GM23338 (cell line): ENCODE results near the gene SRSF12. TPM values are rescaled to one million over a fixed set of nuclear protein-coding genes. Genes with fewer than 3 reads are reported as not detected.

Experiments used
- ATAC-seq: fragments of 200-7000 bp; cut with Tn5 transposase; 3 replicates; pipeline ENCODE4 v1.9.1; 2020
- DNase-seq: peaks from one replicate; pipeline ENCODE4 v3.0.0-alpha.2; 2015; ENCODE audit warnings: low spot score
- H2AFZ ChIP-seq: fragments of 200-600 bp; sonication (generic); 2 replicates; pipeline ENCODE4 v1.8.0; 2016; ENCODE audit warnings: antibody characterized with exemption, mild to moderate bottlenecking, moderate library complexity
- H3F3A ChIP-seq: fragments of 200-600 bp; sonication (generic); replicated peaks from 2 replicates; pipeline ENCODE4 v1.8.0; 2017; ENCODE audit warnings: antibody characterized with exemption, mixed run types, low read depth
- H3K27ac ChIP-seq: fragments of 200-600 bp; sonication (generic); 2 replicates; pipeline ENCODE4 v1.6.1; 2016; ENCODE audit warnings: low read depth
- H3K27me3 ChIP-seq: fragments of 200-600 bp; sonication (generic); 2 replicates; pipeline ENCODE4 v1.8.0; 2016; ENCODE audit warnings: mild to moderate bottlenecking, mixed run types, moderate library complexity; ENCODE audit not compliant: insufficient read depth
- H3K36me3 ChIP-seq: fragments of 200-600 bp; sonication (generic); 2 replicates; pipeline ENCODE4 v1.8.0; 2016; ENCODE audit warnings: mild to moderate bottlenecking; ENCODE audit not compliant: insufficient read depth
- H3K4me1 ChIP-seq: fragments of 200-600 bp; sonication (generic); 2 replicates; pipeline ENCODE4 v1.8.0; 2016; ENCODE audit warnings: mild to moderate bottlenecking, moderate library complexity; ENCODE audit not compliant: insufficient read depth
- H3K4me2 ChIP-seq: fragments of 200-600 bp; sonication (generic); 2 replicates; pipeline ENCODE4 v1.7.1; 2017; ENCODE audit warnings: mixed run types
- H3K4me3 ChIP-seq: fragments of 200-600 bp; sonication (generic); 2 replicates; pipeline ENCODE4 v1.6.1; 2016; ENCODE audit warnings: mixed run types
- H3K79me2 ChIP-seq: fragments of 200-600 bp; sonication (generic); replicated peaks from 2 replicates; pipeline ENCODE4 v1.8.0; 2017; ENCODE audit warnings: mild to moderate bottlenecking; ENCODE audit not compliant: insufficient read depth
- H3K9me2 ChIP-seq: fragments of 200-600 bp; sonication (generic); 2 replicates; pipeline ENCODE4 v1.8.0; 2017; ENCODE audit not compliant: insufficient read depth
- H4K20me1 ChIP-seq: fragments of 200-600 bp; sonication (generic); replicated peaks from 2 replicates; pipeline ENCODE4 v1.8.0; 2017; ENCODE audit warnings: mild to moderate bottlenecking; ENCODE audit not compliant: insufficient read depth
- H3K27ac Mint-ChIP-seq: 2 replicates; pipeline ENCODE4 v1.8.0; 2020; ENCODE audit warnings: inconsistent platforms, mild to moderate bottlenecking, moderate library complexity, mixed read lengths
- H3K27me3 Mint-ChIP-seq: 3 replicates; pipeline ENCODE4 v1.8.0; 2022; ENCODE audit warnings: low read depth, mild to moderate bottlenecking, moderate library complexity, mixed read lengths, inconsistent platforms; ENCODE audit not compliant: insufficient read depth, poor library complexity
- H3K36me3 Mint-ChIP-seq: 3 replicates; pipeline ENCODE4 v1.8.0; 2021; ENCODE audit warnings: low read depth, mild to moderate bottlenecking, inconsistent platforms, moderate library complexity, mixed read lengths
- H3K4me1 Mint-ChIP-seq: 3 replicates; pipeline ENCODE4 v1.8.0; 2020; ENCODE audit warnings: mild to moderate bottlenecking, inconsistent platforms, mixed read lengths
- H3K4me3 Mint-ChIP-seq: 3 replicates; pipeline ENCODE4 v1.8.0; 2021; ENCODE audit warnings: moderate library complexity, mild to moderate bottlenecking, inconsistent platforms, mixed read lengths
- H3K9me3 Mint-ChIP-seq: 3 replicates; pipeline ENCODE4 v1.8.0; 2020; ENCODE audit warnings: moderate library complexity, mild to moderate bottlenecking, inconsistent platforms, mixed read lengths
- CREB1 ChIP-seq: fragments of 250-450 bp; sonication (Bioruptor Pico); IDR thresholded peaks from 2 replicates; pipeline ENCODE4 v1.5.0; 2020; ENCODE audit warnings: low read depth, mild to moderate bottlenecking, moderate library complexity
- EZH2 ChIP-seq: fragments of 200-600 bp; sonication (generic); IDR thresholded peaks from one replicate; pipeline ENCODE4 v1.8.0; 2017; ENCODE audit warnings: antibody characterized with exemption, mild to moderate bottlenecking, low read depth; ENCODE audit not compliant: unreplicated experiment
- EZH2phosphoT487 ChIP-seq: fragments of 200-600 bp; sonication (generic); IDR thresholded peaks from one replicate; pipeline ENCODE4 v1.8.1; 2018; ENCODE audit warnings: antibody characterized with exemption; ENCODE audit not compliant: unreplicated experiment
- JUNB ChIP-seq: IDR thresholded peaks from one replicate; pipeline ENCODE4 v1.6.1; 2016; ENCODE audit warnings: antibody characterized with exemption; ENCODE audit not compliant: unreplicated experiment
- NANOG ChIP-seq: IDR thresholded peaks from 2 replicates; pipeline ENCODE4 v1.6.1; 2016; ENCODE audit warnings: antibody characterized with exemption, borderline replicate concordance
- POLR2AphosphoS5 ChIP-seq: IDR thresholded peaks from 2 replicates; pipeline ENCODE4 v1.6.1; 2016; ENCODE audit warnings: antibody characterized with exemption, low read depth
- STAT1 ChIP-seq: IDR thresholded peaks from one replicate; pipeline ENCODE4 v1.6.1; 2016; ENCODE audit warnings: antibody characterized with exemption; ENCODE audit not compliant: unreplicated experiment
- ZNF114 ChIP-seq: fragments of 250-450 bp; sonication (Bioruptor Pico); IDR thresholded peaks from 2 replicates; pipeline ENCODE4 v1.5.0; 2020; ENCODE audit warnings: mild to moderate bottlenecking, moderate library complexity
- ZNF331 ChIP-seq: fragments of 250-450 bp; sonication (Bioruptor Pico); IDR thresholded peaks from 2 replicates; pipeline ENCODE4 v1.5.0; 2020; ENCODE audit warnings: low read depth, mild to moderate bottlenecking, moderate library complexity
- polyA plus RNA-seq: library from polyadenylated mRNA; unstranded; fragments of >200 nt; fragmentation: Nextera tagmentation; extraction: Ambion mirVana; gene quantifications from 2 replicates; pipeline ENCODE4 v1.2.1, GENCODE V29; 2016
- total RNA-seq: library from RNA; depleted of rRNA; stranded (reverse); fragments of >200 nt; shearing (Covaris generic); gene quantifications from 2 replicates; pipeline ENCODE4 v1.2.3, GENCODE V29; 2014
- TF ChIP-seq, protein P1 (sequence below): IDR thresholded peaks from one replicate; pipeline ENCODE4 v1.6.1; 2018; ENCODE audit warnings: antibody characterized with exemption; ENCODE audit not compliant: unreplicated experiment
- TF ChIP-seq, protein P2 (sequence below), 2 experiments: fragments of 200-600 bp in 1 of 2; sonication (generic) in 1 of 2; conservative IDR thresholded peaks; 2 replicates each; pipeline versions ENCODE4 v1.5.1 to v1.6.1; 2016 to 2017; ENCODE audit warnings: antibody characterized with exemption in 2 of 2, low read depth in 2 of 2, mild to moderate bottlenecking in 2 of 2, moderate library complexity in 1 of 2
- TF ChIP-seq, protein P3 (sequence below): fragments of 250-450 bp; sonication (Bioruptor Pico); IDR thresholded peaks from 2 replicates; pipeline ENCODE4 v1.5.0; 2020; ENCODE audit warnings: mild to moderate bottlenecking, moderate library complexity
- TF ChIP-seq, protein P4 (sequence below): IDR thresholded peaks from 2 replicates; pipeline ENCODE4 v1.6.1; 2016; ENCODE audit warnings: antibody characterized with exemption

SRSF12 gene
- total and polyA plus RNA-seq, 2 experiments from 2014 or later, result 3.6 TPM

GRCh38 chr6:89071036-89071435 lies 46.8 kb downstream of the SRSF12 start:
- Histone ChIP-seq H3K27ac (no peak overlapping the region), H3K4me1 (no peaks in the 10 kb centered on the region), H3K4me3 (no peak overlapping the region), H2AFZ (no peak overlapping the region), H3K36me3 (no peaks in the 10 kb centered on the region; the same call in 1 of the 2 replicates), H3F3A (no peaks in the 10 kb centered on the region), H3K4me2 (no peak overlapping the region), H4K20me1 (no peaks in the 10 kb centered on the region), H3K79me2 (no peaks in the 10 kb centered on the region), H3K27me3 (no peaks in the 10 kb centered on the region), H3K9me2 (no peaks in the 10 kb centered on the region)
- Mint-ChIP-seq H3K9me3 (peaks cover 9% of the 10 kb centered on the region), H3K4me3 (no peak overlapping the region), H3K4me1 (no peaks in the 10 kb centered on the region; the same call in 2 of the 3 replicates), H3K27ac (no peak overlapping the region), H3K27me3 (no peaks in the 10 kb centered on the region), H3K36me3 (peaks cover 3% of the 10 kb centered on the region; the same call in 1 of the 3 replicates)
- ATAC-seq, result no peak
- TF ChIP-seq, protein P1, sequence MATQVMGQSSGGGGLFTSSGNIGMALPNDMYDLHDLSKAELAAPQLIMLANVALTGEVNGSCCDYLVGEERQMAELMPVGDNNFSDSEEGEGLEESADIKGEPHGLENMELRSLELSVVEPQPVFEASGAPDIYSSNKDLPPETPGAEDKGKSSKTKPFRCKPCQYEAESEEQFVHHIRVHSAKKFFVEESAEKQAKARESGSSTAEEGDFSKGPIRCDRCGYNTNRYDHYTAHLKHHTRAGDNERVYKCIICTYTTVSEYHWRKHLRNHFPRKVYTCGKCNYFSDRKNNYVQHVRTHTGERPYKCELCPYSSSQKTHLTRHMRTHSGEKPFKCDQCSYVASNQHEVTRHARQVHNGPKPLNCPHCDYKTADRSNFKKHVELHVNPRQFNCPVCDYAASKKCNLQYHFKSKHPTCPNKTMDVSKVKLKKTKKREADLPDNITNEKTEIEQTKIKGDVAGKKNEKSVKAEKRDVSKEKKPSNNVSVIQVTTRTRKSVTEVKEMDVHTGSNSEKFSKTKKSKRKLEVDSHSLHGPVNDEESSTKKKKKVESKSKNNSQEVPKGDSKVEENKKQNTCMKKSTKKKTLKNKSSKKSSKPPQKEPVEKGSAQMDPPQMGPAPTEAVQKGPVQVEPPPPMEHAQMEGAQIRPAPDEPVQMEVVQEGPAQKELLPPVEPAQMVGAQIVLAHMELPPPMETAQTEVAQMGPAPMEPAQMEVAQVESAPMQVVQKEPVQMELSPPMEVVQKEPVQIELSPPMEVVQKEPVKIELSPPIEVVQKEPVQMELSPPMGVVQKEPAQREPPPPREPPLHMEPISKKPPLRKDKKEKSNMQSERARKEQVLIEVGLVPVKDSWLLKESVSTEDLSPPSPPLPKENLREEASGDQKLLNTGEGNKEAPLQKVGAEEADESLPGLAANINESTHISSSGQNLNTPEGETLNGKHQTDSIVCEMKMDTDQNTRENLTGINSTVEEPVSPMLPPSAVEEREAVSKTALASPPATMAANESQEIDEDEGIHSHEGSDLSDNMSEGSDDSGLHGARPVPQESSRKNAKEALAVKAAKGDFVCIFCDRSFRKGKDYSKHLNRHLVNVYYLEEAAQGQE, result no peak
- TF ChIP-seq NANOG (no peak), ZNF114 (CRISPR knock-in tag) (no peak), EZH2phosphoT487 (no peak), JUNB (no peak), CREB1 (no peak), POLR2AphosphoS5 (no peak), ZNF331 (CRISPR knock-in tag) (no peak), EZH2 (no peak), STAT1 (no peak)
- TF ChIP-seq, protein P2, sequence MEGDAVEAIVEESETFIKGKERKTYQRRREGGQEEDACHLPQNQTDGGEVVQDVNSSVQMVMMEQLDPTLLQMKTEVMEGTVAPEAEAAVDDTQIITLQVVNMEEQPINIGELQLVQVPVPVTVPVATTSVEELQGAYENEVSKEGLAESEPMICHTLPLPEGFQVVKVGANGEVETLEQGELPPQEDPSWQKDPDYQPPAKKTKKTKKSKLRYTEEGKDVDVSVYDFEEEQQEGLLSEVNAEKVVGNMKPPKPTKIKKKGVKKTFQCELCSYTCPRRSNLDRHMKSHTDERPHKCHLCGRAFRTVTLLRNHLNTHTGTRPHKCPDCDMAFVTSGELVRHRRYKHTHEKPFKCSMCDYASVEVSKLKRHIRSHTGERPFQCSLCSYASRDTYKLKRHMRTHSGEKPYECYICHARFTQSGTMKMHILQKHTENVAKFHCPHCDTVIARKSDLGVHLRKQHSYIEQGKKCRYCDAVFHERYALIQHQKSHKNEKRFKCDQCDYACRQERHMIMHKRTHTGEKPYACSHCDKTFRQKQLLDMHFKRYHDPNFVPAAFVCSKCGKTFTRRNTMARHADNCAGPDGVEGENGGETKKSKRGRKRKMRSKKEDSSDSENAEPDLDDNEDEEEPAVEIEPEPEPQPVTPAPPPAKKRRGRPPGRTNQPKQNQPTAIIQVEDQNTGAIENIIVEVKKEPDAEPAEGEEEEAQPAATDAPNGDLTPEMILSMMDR (conservative IDR thresholded peaks at IDR 0.05; ENCODE audit: low read depth in 2 of 2), result no peak
- TF ChIP-seq, protein P3, sequence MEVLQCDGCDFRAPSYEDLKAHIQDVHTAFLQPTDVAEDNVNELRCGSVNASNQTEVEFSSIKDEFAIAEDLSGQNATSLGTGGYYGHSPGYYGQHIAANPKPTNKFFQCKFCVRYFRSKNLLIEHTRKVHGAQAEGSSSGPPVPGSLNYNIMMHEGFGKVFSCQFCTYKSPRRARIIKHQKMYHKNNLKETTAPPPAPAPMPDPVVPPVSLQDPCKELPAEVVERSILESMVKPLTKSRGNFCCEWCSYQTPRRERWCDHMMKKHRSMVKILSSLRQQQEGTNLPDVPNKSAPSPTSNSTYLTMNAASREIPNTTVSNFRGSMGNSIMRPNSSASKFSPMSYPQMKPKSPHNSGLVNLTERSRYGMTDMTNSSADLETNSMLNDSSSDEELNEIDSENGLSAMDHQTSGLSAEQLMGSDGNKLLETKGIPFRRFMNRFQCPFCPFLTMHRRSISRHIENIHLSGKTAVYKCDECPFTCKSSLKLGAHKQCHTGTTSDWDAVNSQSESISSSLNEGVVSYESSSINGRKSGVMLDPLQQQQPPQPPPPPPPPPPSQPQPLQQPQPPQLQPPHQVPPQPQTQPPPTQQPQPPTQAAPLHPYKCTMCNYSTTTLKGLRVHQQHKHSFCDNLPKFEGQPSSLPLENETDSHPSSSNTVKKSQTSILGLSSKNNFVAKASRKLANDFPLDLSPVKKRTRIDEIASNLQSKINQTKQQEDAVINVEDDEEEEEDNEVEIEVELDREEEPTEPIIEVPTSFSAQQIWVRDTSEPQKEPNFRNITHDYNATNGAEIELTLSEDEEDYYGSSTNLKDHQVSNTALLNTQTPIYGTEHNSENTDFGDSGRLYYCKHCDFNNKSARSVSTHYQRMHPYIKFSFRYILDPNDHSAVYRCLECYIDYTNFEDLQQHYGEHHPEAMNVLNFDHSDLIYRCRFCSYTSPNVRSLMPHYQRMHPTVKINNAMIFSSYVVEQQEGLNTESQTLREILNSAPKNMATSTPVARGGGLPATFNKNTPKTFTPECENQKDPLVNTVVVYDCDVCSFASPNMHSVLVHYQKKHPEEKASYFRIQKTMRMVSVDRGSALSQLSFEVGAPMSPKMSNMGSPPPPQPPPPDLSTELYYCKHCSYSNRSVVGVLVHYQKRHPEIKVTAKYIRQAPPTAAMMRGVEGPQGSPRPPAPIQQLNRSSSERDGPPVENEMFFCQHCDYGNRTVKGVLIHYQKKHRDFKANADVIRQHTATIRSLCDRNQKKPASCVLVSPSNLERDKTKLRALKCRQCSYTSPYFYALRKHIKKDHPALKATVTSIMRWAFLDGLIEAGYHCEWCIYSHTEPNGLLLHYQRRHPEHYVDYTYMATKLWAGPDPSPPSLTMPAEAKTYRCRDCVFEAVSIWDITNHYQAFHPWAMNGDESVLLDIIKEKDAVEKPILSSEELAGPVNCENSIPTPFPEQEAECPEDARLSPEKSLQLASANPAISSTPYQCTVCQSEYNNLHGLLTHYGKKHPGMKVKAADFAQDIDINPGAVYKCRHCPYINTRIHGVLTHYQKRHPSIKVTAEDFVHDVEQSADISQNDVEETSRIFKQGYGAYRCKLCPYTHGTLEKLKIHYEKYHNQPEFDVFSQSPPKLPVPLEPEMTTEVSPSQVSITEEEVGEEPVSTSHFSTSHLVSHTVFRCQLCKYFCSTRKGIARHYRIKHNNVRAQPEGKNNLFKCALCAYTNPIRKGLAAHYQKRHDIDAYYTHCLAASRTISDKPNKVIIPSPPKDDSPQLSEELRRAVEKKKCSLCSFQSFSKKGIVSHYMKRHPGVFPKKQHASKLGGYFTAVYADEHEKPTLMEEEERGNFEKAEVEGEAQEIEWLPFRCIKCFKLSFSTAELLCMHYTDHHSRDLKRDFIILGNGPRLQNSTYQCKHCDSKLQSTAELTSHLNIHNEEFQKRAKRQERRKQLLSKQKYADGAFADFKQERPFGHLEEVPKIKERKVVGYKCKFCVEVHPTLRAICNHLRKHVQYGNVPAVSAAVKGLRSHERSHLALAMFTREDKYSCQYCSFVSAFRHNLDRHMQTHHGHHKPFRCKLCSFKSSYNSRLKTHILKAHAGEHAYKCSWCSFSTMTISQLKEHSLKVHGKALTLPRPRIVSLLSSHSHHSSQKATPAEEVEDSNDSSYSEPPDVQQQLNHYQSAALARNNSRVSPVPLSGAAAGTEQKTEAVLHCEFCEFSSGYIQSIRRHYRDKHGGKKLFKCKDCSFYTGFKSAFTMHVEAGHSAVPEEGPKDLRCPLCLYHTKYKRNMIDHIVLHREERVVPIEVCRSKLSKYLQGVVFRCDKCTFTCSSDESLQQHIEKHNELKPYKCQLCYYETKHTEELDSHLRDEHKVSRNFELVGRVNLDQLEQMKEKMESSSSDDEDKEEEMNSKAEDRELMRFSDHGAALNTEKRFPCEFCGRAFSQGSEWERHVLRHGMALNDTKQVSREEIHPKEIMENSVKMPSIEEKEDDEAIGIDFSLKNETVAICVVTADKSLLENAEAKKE (CRISPR knock-in tag), result no peak
- TF ChIP-seq, protein P4, sequence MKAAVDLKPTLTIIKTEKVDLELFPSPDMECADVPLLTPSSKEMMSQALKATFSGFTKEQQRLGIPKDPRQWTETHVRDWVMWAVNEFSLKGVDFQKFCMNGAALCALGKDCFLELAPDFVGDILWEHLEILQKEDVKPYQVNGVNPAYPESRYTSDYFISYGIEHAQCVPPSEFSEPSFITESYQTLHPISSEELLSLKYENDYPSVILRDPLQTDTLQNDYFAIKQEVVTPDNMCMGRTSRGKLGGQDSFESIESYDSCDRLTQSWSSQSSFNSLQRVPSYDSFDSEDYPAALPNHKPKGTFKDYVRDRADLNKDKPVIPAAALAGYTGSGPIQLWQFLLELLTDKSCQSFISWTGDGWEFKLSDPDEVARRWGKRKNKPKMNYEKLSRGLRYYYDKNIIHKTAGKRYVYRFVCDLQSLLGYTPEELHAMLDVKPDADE, result no peak
- DNase-seq, result no peak
